ENCODE results near the gene MDM2.

- no peak for TF ChIP-seq EZH2 (IDR thresholded peaks at IDR 0.05)
- TF ChIP-seq POLR2AphosphoS5 (IDR thresholded peaks at IDR 0.05; ENCODE audit: borderline replicate concordance, low read depth, low read length) = no peak
- TF ChIP-seq FOXP2 (optimal IDR thresholded peaks at IDR 0.05; ENCODE audit: control extremely low read depth, extremely low read length, insufficient read depth) = no peak
These were observed 35.0 kb downstream of the MDM2 start for GRCh38 chr12:68842784-68843567.
